Activated CD8-positive, alpha-beta memory T cell treated with anti-CD3 and anti-CD28 coated beads for 1 hour (primary cell): Measurements from ENCODE around the gene CCDC148.

ENCODE experiments used
- DNase-seq, 2 donors: peaks; one replicate each; pipeline ENCODE4 v3.0.0-alpha.2; 2020; ENCODE audit warnings: low read depth in 1 of 2; ENCODE audit errors: extremely low read depth in 1 of 2

The CCDC148 gene

DNA sequence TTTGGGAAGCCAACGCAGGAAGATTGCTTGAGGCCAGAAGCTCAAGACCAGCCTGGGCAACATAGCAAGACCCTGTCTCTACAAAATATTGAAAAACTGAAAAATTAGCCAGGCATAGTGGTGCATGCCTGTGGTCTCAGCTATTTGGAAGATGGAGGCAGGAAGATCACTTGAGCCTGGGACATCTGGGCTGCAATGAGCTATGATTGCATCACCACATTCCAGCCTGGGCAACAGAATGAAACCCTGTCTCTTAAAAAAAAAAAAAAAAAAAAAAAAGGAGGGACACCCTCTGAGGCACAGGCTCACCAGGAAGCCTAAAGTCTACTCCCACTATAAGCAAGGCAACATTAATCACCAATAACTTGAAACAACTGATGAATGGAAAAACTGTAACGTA, 151.1 kb downstream of the CCDC148 start:
- no peak for DNase-seq

DNA sequence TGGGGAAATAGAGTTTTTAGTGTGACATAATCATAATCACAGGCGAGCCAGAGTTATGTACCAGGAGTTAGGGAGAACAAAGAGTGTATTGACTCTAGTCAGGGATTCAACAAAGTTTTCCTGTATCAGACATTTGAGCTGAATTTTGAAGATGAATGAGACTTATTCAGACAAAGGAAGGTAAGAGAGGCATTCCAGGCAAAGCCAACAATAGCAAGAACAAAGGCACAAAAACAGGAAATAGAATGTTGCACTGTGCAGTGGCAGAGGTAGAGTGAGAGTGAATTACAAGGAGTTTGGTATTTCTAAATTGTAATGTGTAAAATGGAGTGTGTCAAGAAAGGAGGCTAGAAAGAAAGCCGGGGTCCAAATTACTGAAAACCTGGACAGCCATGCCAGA, 156.2 kb downstream of the CCDC148 start:
- DNase-seq = no peak

DNA sequence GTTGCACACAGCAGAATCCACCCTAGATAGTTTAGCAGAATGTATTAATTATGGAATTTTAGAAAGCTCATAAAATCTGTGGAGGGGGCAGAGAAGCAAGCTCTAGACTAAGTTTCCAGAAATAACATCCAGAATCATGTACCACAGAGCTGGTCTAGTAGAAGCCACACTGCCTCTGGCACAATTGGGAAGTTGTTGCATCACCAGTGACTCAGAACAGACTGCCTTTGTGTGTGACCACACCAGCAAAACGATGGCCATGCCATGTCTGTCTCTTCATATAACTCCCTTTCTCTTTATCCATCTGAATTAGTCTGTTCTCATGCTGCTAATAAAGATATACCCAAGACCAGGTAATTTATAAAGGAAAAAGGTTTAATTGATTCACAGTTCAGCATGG, 158.9 kb downstream of the CCDC148 start:
- DNase-seq = no peak

DNA sequence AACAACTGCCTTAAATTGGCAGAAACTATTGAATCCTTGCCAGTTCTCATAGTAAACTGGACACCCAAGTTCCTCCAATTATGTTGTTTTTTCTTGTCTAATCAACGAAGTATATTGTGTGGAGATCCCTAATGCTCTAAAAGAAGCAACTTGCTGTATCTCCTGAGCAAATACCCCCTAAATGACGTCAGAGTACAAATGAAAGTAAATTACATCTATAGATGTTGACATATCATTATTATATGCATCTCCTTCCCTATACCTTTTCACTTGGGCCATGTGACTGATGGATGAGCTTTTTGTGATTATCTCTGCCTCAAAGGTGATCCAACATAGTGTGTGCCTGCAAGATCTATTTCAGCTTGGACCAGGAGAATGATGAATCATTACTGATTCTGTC, 159.4 kb downstream of the CCDC148 start:
- no peak for DNase-seq

DNA sequence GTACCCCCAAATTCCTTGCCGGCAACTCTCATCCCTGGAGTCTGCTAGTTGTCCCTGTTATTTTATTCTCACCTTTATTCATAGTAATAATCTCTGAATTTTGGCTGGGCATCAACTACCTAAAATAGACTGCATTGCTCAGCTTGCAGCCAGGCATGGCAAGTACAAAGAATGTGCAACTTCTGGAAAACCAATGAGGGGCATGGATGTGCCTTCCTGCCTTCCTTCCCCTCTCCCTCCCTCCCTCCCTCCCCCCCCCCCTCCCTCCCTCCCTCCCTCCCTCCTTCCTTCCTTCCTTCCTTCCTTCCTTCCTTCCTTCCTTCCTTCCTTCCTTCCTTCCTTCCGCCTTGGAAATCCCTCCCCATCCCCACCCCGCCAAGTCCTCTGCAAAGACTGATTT, 162.8 kb downstream of the CCDC148 start:
- DNase-seq = no peak

DNA sequence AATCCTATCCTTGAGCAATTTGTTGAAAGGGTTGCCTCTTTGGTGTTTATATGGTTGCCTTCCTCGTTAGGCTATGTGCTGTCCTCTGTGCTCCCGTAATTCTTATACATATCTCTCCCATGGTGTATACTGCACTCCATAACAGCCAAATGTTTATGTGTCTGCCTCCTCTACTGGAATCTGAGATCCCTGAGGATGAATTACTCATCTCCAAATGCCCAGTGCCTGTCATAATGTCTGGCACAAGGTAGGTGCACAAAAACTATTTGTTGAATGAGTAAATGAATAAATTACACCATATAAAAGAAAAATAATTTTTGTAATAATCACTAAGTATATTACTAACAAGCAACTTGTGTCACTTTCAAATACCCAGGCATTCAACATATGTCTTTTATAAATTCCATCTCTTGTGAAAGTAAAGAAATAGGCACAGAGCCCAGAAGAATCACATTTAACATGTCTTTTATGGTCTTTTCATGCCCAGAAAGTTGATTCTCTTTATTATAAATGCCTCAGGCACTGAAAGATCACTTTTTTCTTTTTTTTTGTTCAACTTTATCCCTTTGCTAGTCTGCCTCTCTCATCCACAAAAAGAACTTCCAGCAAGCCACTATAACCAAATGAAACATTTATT, 164.9 kb downstream of the CCDC148 start:
- DNase-seq = no peak

DNA sequence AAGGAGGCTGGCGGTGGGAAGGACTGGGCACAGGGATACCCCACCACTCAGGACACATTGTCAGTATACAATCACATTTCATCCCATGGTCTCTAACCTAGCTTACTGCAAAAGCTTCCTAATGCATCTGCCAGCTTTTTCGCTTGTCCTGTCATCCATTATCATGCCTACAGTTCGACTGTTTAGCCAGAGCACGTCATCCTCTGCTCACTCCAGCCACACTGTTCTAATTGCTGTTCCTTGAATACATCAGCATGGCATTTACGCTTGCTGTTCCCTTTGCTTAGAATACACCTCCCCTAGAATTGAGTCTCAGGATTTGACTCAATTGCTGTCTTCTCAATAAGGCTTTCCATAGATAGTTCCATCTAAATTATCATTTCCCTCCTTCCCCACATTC, 166.3 kb downstream of the CCDC148 start:
- no peak for DNase-seq

DNA sequence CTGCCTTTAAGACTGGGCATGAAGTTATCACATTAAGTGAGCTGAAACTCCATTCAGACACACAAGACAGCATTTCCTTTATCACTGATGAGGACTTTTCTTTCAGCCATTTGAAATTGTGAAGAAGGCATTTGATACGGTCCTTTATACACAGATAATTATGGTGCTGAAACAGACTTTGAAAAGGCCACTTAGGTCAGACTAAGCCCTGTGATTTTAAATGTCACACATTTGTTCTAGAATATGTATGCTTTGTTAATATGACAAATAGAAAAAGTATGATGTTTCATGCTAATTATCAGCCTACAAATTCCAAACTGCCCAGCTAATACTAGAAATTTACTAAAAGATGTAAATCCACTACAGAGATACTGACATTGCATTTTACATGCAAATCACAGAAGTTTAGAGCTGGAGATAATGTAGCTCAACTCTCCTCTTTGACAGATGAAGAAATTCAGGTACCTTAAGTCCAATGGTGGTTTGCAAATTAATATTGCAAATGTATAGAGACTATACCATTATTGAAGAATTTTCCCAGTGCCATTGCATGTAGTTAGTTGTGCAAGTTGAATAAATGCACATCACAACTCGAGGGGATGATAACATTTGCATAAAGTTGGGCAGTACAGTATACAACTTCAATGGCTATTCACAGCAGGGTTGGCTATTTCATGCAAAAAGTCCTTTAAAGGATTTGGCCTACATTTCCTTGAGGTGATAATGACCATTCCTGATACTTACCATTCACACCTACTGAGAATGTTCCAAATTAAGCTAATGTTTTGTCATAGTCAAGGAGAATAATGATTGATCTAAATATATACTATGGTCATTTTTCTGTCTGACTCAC, 179.7 kb downstream of the CCDC148 start:
- no peak for DNase-seq

DNA sequence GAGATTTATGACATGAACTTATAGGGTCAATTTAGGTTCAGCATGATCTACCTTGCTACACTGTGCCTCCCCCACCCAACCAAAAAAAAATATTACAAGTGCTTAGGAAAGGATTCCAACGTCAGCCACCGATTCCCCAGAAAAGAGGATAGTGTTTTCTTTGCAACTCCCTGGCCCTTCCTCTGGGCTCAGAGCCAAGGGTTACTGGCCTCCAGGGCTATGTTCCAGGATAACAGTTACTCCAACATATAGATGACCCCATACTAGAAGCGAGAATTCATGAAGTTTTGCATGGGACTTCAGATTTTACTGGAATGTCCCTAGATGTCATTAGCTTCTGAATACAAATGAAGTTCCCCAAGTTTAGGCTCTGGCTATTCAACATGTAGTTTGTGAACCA, 182.8 kb downstream of the CCDC148 start:
- DNase-seq = no peak

DNA sequence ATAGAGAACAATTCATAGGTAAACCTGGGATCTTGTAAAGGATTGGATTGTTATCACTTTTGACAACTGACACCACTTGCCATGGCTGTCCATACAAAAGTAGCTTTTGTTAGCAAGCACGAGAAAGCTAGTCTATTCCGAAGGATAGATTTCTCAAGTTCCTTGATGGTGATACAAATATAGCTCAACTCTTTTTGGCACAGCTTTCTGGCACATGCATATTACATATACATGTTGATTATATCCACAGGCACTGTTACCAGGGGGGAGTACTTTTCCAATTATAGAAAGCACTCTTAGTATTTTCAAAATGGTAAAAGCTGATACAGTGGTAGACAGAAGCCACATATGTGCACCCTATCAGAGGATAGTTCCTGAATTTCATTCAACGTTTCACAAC, 186.0 kb downstream of the CCDC148 start:
- DNase-seq = no peak

DNA sequence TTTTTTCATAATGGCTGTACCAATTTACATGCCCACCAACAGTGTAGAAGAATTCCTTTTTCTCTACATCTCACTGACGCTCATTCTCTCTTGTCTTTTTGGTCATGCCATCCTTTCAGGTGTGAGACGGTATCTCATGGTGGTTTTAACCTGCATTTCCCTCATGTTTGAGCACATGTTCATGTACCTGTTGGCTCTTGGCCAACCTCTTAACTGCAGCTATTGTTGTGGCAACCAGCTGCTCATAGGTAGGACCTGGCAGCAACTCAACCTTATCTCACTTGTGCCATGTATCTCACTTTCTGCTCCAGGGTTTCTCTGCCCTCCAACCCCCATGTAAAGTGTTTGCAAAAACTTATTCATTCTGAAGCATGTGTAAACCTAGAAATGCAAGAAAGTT, 187.4 kb downstream of the CCDC148 start:
- no peak for DNase-seq

DNA sequence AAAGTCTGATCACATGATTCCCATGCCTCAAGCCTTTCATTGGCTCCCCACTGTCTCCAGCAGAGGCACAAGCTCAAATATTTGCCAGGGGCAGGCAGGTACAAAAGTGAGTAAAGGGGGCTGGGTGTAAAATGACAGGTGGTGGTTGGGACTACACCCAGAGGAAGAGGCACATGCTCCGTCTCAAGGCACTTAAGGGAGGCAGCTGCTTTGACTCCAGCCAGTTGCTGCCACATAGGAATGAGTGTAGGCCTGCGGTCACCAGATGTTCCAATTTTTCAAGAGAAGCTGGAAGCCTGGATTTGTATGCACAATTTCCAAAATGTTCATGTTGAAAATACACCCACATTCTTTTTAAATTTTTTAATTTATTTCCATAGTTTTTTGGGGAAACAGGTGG, 190.4 kb downstream of the CCDC148 start:
- no peak for DNase-seq

DNA sequence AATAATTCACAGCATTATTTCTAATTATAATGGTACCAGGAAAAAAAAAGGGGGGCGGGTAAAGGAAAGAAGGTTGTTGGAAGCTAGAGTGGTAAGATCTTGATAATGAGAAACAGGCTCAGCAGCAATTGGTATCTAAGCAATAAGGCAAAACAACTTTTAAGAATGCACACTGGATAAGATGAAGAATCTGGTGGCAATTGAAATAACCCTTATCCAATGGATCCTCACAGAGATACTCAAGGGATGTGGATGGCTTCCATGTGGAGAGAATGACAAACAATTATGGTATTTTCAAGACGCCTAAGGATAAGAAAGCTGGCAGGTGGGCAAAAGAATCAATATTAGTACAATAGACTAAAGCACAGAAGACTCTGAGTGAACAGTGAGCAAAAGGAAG, 201.3 kb downstream of the CCDC148 start:
- DNase-seq = no peak

DNA sequence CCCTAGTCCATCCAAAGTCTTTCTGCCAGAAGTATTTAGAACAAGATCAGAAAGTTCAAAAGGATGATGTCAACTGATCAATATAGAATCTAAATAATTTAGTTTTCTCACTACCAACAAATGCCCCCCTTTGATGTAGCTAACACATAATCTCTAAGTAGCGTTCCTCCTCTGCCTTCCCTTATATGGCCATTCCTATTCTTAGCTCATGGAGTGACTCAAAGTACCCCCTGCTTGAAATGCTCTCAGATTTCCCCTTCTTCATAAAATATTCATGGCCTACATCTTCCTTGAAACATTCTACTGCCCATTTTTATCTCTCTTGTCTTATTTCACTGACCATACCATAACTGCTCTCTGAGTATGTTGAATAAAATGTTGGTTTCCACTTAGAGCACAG, 203.4 kb downstream of the CCDC148 start:
- DNase-seq = no peak

DNA sequence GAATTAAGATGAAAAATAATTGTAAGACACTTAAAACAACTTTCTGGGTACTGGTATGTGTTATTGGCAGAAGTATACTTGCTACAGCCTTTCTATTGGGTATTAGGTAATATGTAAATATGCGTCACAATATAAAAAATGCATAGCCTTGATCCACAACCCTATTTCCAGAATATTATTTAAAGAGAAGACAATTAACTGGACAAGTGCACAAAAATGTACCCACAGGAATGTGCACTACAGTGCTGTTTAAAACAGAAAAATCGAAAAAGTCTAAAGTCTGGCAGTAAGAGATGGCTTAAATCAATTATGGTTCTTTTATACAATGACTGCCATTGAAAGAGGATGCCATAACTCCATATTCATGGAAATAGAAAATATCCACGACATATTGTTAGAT, 205.2 kb downstream of the CCDC148 start:
- DNase-seq = no peak

DNA sequence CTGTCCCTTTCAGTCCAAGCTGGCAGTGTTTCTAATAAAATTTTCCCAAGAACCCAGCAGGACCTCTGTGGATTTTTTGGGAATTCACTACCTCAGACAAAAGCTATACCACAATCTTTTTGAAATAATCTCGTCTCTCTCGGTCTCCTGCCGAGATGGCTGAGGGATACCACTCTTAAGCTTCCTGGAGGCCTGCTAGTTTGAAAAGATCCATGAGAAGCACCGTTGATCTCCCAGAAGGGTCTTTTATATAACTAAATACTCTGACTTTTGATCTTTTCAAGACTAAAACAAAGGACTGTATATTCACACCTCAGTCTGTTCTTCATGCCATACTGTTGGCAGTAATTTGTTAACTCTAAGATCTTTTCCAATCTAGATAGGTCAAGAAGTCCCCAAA, 213.2 kb downstream of the CCDC148 start:
- no peak for DNase-seq

DNA sequence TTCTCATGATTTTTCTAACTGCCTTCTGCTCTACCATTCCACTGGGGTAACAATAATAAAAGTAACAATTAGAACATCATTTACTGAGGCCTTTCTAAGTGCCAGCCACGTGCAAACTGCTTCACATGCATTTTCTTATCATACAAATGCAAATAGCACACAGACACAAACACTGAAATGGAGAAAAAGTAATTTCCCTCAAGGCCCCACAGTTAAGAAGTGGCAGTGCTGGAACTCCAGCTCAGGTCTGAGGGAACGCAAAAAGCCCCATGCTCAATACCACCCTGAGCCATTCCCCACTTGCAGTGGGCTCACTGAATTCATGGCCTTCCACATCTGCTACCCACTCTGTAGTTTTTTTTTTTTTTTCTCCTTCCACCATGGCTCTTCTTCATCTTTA, 214.3 kb downstream of the CCDC148 start:
- no peak for DNase-seq

DNA sequence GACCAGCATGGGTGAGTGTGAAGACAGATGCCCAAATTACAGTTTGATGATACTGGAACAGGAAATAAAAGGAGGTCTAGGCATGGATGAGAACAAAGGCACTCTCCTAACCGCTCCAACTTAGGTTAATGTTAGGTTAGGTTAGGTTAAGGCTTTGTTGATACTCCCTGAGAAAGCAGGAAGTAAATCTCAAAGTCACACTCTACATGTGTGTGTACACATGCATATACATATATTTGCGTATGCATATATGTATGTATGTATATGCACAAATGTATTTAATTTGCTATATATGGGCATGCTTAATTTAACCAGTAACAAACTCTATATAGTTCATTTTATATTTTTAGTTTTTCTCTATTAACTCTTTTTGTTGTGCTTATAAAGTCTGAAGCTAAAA, 215.6 kb downstream of the CCDC148 start:
- no peak for DNase-seq

DNA sequence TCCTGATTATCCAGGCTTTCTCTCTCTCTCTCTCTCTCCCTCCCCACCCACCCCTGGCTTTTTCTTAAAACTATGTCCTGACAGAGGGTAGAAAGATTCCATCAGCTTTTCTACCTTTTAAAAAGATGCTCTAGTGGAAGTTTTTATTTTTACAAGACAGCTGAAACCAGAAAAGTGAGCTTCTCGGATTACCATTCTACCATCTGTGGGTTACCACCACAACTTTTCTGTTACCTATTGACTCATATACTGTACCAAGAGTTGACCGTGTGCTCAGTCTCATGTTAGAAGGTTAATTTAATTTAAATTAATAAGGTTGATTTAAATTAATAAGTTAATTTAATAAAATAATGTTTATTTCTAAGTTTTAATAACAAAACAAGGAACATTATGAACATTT, 217.3 kb downstream of the CCDC148 start:
- no peak for DNase-seq

DNA sequence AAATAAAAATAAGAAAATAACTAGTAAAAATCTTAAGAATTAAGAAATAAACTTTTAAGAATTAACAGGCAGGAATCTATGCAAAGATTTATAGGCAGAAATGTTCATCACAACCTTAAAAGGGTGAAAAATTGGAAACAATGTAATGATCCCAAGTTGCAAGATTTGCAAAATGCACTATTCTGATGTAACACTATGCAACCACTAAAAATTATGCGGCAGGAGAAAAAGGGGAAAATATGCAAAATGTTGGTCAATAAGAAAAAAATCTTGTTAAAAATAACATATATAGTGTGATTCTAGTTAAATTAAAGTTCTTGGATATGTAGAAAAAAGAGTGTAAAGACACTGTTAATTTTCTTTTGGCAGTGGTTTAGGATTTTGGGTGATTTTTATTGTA, 222.1 kb downstream of the CCDC148 start:
- DNase-seq = no peak

DNA sequence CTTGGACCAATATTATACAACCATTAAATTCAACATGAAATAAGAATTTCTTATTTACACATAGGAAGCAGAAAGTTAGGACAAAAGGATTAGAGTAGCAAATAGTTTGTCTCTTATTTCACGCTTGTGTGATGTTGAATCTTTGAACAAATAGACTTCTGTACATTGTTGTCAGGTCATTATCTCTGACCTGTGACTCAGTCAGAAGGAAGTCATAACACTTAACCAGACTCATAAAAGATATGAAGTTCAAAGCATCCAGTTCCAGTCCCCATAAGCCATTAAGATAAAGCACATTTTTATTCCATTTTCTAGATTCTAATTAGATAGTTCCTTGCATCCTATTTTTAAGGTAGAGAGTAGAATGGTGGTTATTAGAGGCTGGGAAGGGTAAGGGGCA, 224.1 kb downstream of the CCDC148 start:
- no peak for DNase-seq

DNA sequence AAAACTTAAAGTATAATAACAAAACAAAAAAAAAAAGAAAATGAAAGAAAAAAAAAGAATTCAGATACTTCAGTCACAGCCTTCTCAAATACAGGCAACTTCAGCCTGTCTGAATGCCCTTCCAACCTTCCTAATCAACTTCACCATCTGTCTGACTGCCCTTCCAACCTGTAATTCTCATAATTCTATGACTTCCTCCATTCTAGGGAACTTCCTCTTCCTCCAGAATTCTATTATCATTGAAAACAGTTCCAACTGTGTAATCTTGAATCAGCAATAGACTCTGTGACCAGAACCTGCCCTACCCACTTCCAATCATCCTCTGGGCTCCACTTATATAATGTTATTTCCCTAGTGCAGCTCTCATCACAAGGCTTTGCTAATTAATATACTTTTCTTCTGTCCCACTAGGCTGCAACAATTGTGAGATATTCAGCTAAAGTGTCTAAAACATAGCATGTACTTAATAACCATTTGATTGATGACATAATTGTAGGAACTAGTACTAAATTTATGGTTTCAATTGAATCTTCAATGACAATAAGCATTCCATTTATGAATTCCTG, 227.5 kb downstream of the CCDC148 start:
- no peak for DNase-seq
